Uterus (tissue), 2 donors: ENCODE data around the gene CDH8.
"Not testable (repeated sequence)": the region's sequence is repeated elsewhere in the genome, so short reads cannot be mapped to it uniquely, and the experiment has no call there.

Experiments used
- CTCF ChIP-seq, 4 experiments: fragments of 200-600 bp in 2 of 4; fragments of 450-650 bp in 2 of 4; sonication (generic) in 2 of 4; IDR thresholded peaks; one replicate each; pipeline ENCODE4 v1.5.1; 2016 to 2019; ENCODE audit warnings: antibody characterized with exemption in 4 of 4, mild to moderate bottlenecking in 2 of 4, moderate library complexity in 1 of 4
- POLR2A ChIP-seq, 2 donors: fragments of 450-650 bp; IDR thresholded peaks; one replicate each; pipeline ENCODE4 v1.6.1; 2016; ENCODE audit warnings: antibody characterized with exemption in 2 of 2, mild to moderate bottlenecking in 1 of 2, moderate library complexity in 1 of 2

- not testable (repeated sequence) for TF ChIP-seq CTCF, POLR2A (IDR thresholded peaks at IDR 0.05)
Measured at GRCh38 chr16:61699640-61700039, 336.6 kb downstream of the CDH8 start.
